Loucy (cell line): ENCODE results near the gene NIF3L1.

Experiments used
- H2AFZ ChIP-seq: fragments of 200-600 bp; sonication (generic); 2 replicates; pipeline ENCODE4 v1.6.0; 2016; ENCODE audit warnings: antibody characterized with exemption, mild to moderate bottlenecking, low read length, moderate library complexity
- H3F3A ChIP-seq: fragments of 200-600 bp; 2 replicates; pipeline ENCODE4 v1.6.0; 2016; ENCODE audit warnings: antibody characterized with exemption, low read depth, mild to moderate bottlenecking
- H3K27me3 ChIP-seq: fragments of 200-600 bp; sonication (generic); 2 replicates; pipeline ENCODE4 v1.6.1; 2014; ENCODE audit warnings: low read length, mild to moderate bottlenecking; ENCODE audit not compliant: insufficient read depth, poor library complexity, severe bottlenecking
- H3K36me3 ChIP-seq: fragments of 200-600 bp; sonication (generic); 2 replicates; pipeline ENCODE4 v1.6.1; 2016; ENCODE audit warnings: low read length; ENCODE audit not compliant: insufficient read depth
- H3K4me1 ChIP-seq: fragments of 200-600 bp; sonication (generic); 2 replicates; pipeline ENCODE4 v1.5.1; 2014; ENCODE audit warnings: low read length, mild to moderate bottlenecking; ENCODE audit not compliant: insufficient read depth, poor library complexity, severe bottlenecking
- H3K4me2 ChIP-seq: fragments of 200-600 bp; sonication (generic); 2 replicates; pipeline ENCODE4 v1.6.0; 2014; ENCODE audit warnings: antibody characterized with exemption, low read length, low read depth, mild to moderate bottlenecking; ENCODE audit not compliant: poor library complexity, severe bottlenecking
- H3K4me3 ChIP-seq: fragments of 200-600 bp; sonication (generic); 2 replicates; pipeline ENCODE4 v1.5.1; 2014; ENCODE audit warnings: low read length, mild to moderate bottlenecking, mixed read lengths; ENCODE audit not compliant: poor library complexity, severe bottlenecking
- H3K79me2 ChIP-seq: fragments of 200-600 bp; sonication (generic); 2 replicates; pipeline ENCODE4 v1.6.1; 2014; ENCODE audit warnings: low read length; ENCODE audit not compliant: insufficient read depth
- H3K9ac ChIP-seq: fragments of 200-600 bp; sonication (generic); 2 replicates; pipeline ENCODE4 v1.6.0; 2014; ENCODE audit warnings: mild to moderate bottlenecking, low read depth, low read length, moderate library complexity; ENCODE audit not compliant: poor library complexity, severe bottlenecking
- H3K9me2 ChIP-seq: fragments of 200-600 bp; sonication (generic); replicated peaks from 2 replicates; pipeline ENCODE4 v1.6.1; 2016; ENCODE audit warnings: low read depth, low read length, mixed read lengths
- H3K9me3 ChIP-seq: fragments of 200-600 bp; sonication (generic); 2 replicates; pipeline ENCODE4 v1.6.1; 2014; ENCODE audit warnings: mild to moderate bottlenecking, antibody characterized with exemption, low read length, low read depth; ENCODE audit not compliant: insufficient read depth
- H4K20me1 ChIP-seq: fragments of 200-600 bp; sonication (generic); 2 replicates; pipeline ENCODE4 v1.6.0; 2014; ENCODE audit warnings: antibody characterized with exemption, low read length, mild to moderate bottlenecking; ENCODE audit not compliant: insufficient read depth, poor library complexity, severe bottlenecking
- CTCF ChIP-seq: fragments of 200-600 bp; sonication (generic); conservative IDR thresholded peaks from 2 replicates; pipeline ENCODE4 v1.5.1; 2014; ENCODE audit warnings: mild to moderate bottlenecking, antibody characterized with exemption, low read length
- EZH2phosphoT487 ChIP-seq: fragments of 200-600 bp; IDR thresholded peaks from 2 replicates; pipeline ENCODE4 v1.6.1; 2018; ENCODE audit warnings: antibody characterized with exemption, mild to moderate bottlenecking, moderate library complexity, borderline replicate concordance

The NIF3L1 gene

GRCh38 chr2:200888704-200889625, at the start of gene NIF3L1, which contains the start of gene PPIL3:
NIF3L1 (plus strand) TSS chr2:200889371; CDS start chr2:200891944, 2,573 bp downstream.
PPIL3 (minus strand) TSS chr2:200889077; CDS start chr2:200887615, 1,462 bp downstream.
- peaks cover 70% of the 10 kb centered on the region for H3K79me2 ChIP-seq
- peak within 1 kb of the TSS; percentile 91 for H3K9ac ChIP-seq
- H3K4me3 ChIP-seq = peak within 1 kb of the TSS; percentile 100
- peak within 1 kb of the TSS; percentile 84 for H2AFZ ChIP-seq
- H3K36me3 ChIP-seq = no peaks in the 10 kb centered on the region
- peaks cover 41% of the 10 kb centered on the region for H3K4me1 ChIP-seq
- H3K9me3 ChIP-seq = no peaks in the 10 kb centered on the region
- H3F3A ChIP-seq = peaks cover 19% of the 10 kb centered on the region
- no peaks in the 10 kb centered on the region for H3K9me2 ChIP-seq
- TF ChIP-seq EZH2phosphoT487 (no peak), CTCF (no peak)
- H4K20me1 ChIP-seq = no peaks in the 10 kb centered on the region
- H3K4me2 ChIP-seq = peak within 1 kb of the TSS; percentile 97
- no peaks in the 10 kb centered on the region for H3K27me3 ChIP-seq

GRCh38 chr2:200839513-200839912, 49.7 kb upstream of the NIF3L1 start:
- H3K36me3 ChIP-seq = no peaks in the 10 kb centered on the region
- H3K79me2 ChIP-seq = no peaks in the 10 kb centered on the region
- no peaks in the 10 kb centered on the region for H3K9me2 ChIP-seq
- no peak overlapping the region for H3K4me3 ChIP-seq
- H3K27me3 ChIP-seq = no peaks in the 10 kb centered on the region
- H3F3A ChIP-seq = no peaks in the 10 kb centered on the region
- H3K9ac ChIP-seq = no peak overlapping the region
- H3K4me1 ChIP-seq = no peaks in the 10 kb centered on the region
- H4K20me1 ChIP-seq = no peaks in the 10 kb centered on the region
- H2AFZ ChIP-seq = no peak overlapping the region
- H3K9me3 ChIP-seq = peaks cover 4% of the 10 kb centered on the region; the same call in 1 of the 2 replicates
- TF ChIP-seq CTCF (no peak), EZH2phosphoT487 (no peak)
- H3K4me2 ChIP-seq = no peak overlapping the region

- Histone ChIP-seq H3K79me2 (no peaks in the 10 kb centered on the region), H2AFZ (no peak overlapping the region)
Observed at GRCh38 chr2:200843993-200844948, 44.9 kb upstream of the NIF3L1 start.

More at GRCh38 chr2:200843993-200844948, 44.9 kb upstream of the NIF3L1 start:
- no peaks in the 10 kb centered on the region for H3K9me2 ChIP-seq
- H3K4me1 ChIP-seq = no peaks in the 10 kb centered on the region
- no peaks in the 10 kb centered on the region for H3K27me3 ChIP-seq
- no peaks in the 10 kb centered on the region for H3K36me3 ChIP-seq
- no peak overlapping the region for H3K9ac ChIP-seq
- H4K20me1 ChIP-seq = no peaks in the 10 kb centered on the region
- TF ChIP-seq CTCF = no peak
- TF ChIP-seq EZH2phosphoT487 = no peak
- no peaks in the 10 kb centered on the region for H3F3A ChIP-seq
- no peak overlapping the region for H3K4me2 ChIP-seq
- no peak overlapping the region for H3K4me3 ChIP-seq
- no peaks in the 10 kb centered on the region for H3K9me3 ChIP-seq
